CD4-positive, alpha-beta T cell treated with Interleukin-12 subunit alpha and Interleukin-12 subunit beta, for 1 hour (primary cell): ENCODE measurements around the gene STAC.
"Not testable (repeated sequence)": the region's sequence is repeated elsewhere in the genome, so short reads cannot be mapped to it uniquely, and the experiment has no call there.

Experiments used
- DNase-seq: peaks from one replicate; pipeline ENCODE4 v3.0.0-alpha.2; 2020

The STAC gene

GRCh38 chr3:36525115-36525801 lies 145.0 kb downstream of the STAC start:
- DNase-seq, result no peak

GRCh38 chr3:36538136-36538749 lies 157.9 kb downstream of the STAC start:
- DNase-seq, result no peak

GRCh38 chr3:36540888-36541518 lies 160.7 kb downstream of the STAC start:
- DNase-seq, result no peak

GRCh38 chr3:36542186-36542585 lies 161.9 kb downstream of the STAC start:
- DNase-seq, result no peak

- no peak for DNase-seq
These were observed 163.1 kb downstream of the STAC start for GRCh38 chr3:36543276-36543997.

- DNase-seq, result no peak
These were observed 165.9 kb downstream of the STAC start for GRCh38 chr3:36546226-36546625.

GRCh38 chr3:36548712-36549111 lies 168.4 kb downstream of the STAC start:
- DNase-seq, result no peak

- no peak for DNase-seq
These were observed 176.9 kb downstream of the STAC start for GRCh38 chr3:36557021-36557707.

- DNase-seq, result no peak
These were observed 177.6 kb downstream of the STAC start for GRCh38 chr3:36557708-36558421.

GRCh38 chr3:36558961-36559360 lies 178.7 kb downstream of the STAC start:
- DNase-seq, result no peak

- DNase-seq, result no peak
These were observed 180.4 kb downstream of the STAC start for GRCh38 chr3:36560685-36561084.

GRCh38 chr3:36561601-36562000 lies 181.3 kb downstream of the STAC start:
- no peak for DNase-seq

GRCh38 chr3:36562945-36563344 lies 182.6 kb downstream of the STAC start:
- no peak for DNase-seq

- DNase-seq, result no peak
These were observed 194.9 kb downstream of the STAC start for GRCh38 chr3:36575241-36575640.

GRCh38 chr3:36578418-36578817 lies 198.1 kb downstream of the STAC start:
- not testable (repeated sequence) for DNase-seq

- no peak for DNase-seq
These were observed 199.4 kb downstream of the STAC start for GRCh38 chr3:36579746-36580145.

GRCh38 chr3:36580716-36581115 lies 200.4 kb downstream of the STAC start:
- no peak for DNase-seq

GRCh38 chr3:36591959-36592358 lies 211.7 kb downstream of the STAC start:
- DNase-seq, result no peak

- DNase-seq, result no peak
These were observed 215.2 kb downstream of the STAC start for GRCh38 chr3:36595511-36595910.

GRCh38 chr3:36596419-36596818 lies 216.1 kb downstream of the STAC start:
- DNase-seq, result no peak

GRCh38 chr3:36597422-36597821 lies 217.1 kb downstream of the STAC start:
- DNase-seq, result no peak
